B cell (primary cell): ENCODE data around the gene TEDDM1. TPM values are rescaled to one million over a fixed set of nuclear protein-coding genes. Genes with fewer than 3 reads are reported as not detected.

Source experiments
- ATAC-seq: fragments of 200-7000 bp; cut with Tn5 transposase; one replicate; pipeline ENCODE4 v1.10.0; 2021; ENCODE audit warnings: low read depth, mild to moderate bottlenecking, moderate number of reproducible peaks, moderate library complexity
- CTCF ChIA-PET: fragments of 350-600 bp; sonication (Branson Sonifier 250); formaldehyde crosslinking; loops from one replicate; lab custom pipeline; 2021; ENCODE audit warnings: antibody characterized with exemption, inconsistent platforms; lab: Charles Lee
- POLR2A ChIA-PET: fragments of 350-600 bp; sonication (Branson Sonifier 250); formaldehyde crosslinking; loops from one replicate; lab custom pipeline; 2021; ENCODE audit warnings: antibody characterized with exemption; lab: Charles Lee
- DNase-seq: peaks from one replicate; pipeline ENCODE4 v3.0.0; 2013
- H2AFZ ChIP-seq: 2 replicates; pipeline ENCODE4 v1.6.1; 2012; ENCODE audit warnings: mild to moderate bottlenecking, low read depth, low read length; ENCODE audit not compliant: insufficient read depth, poor library complexity, severe bottlenecking
- H3K27ac ChIP-seq, 2 donors: 1 replicate in 1 of 2; 2 replicates in 1 of 2; pipeline ENCODE4 v1.5.1; 2012 to 2013; ENCODE audit warnings: low read length in 2 of 2, mild to moderate bottlenecking in 2 of 2, moderate library complexity in 1 of 2
- H3K27me3 ChIP-seq, 4 experiments: fragments of 200-600 bp in 1 of 4; sonication (generic) in 1 of 4; replicated peaks in 1 of 4; 1 replicate in 2 of 4; 2 replicates in 2 of 4; pipeline versions ENCODE4 v1.6.1 to v1.7.0; 2013 to 2016; ENCODE audit warnings: low read length in 3 of 4, mild to moderate bottlenecking in 2 of 4, mixed read lengths in 1 of 4, moderate library complexity in 1 of 4; ENCODE audit not compliant: insufficient read depth in 4 of 4, control insufficient read depth in 3 of 4; ENCODE audit errors: control extremely low read depth in 1 of 4
- H3K36me3 ChIP-seq, 2 experiments: replicated peaks in 1 of 2; 1 replicate in 1 of 2; 2 replicates in 1 of 2; pipeline versions ENCODE4 v1.6.1 to v1.7.1; 2013; ENCODE audit warnings: low read length in 1 of 2; ENCODE audit not compliant: insufficient read depth in 2 of 2, control insufficient read depth in 1 of 2; ENCODE audit errors: control extremely low read depth in 1 of 2, extremely low read depth in 1 of 2
- H3K4me1 ChIP-seq, 2 donors: fragments of 200-600 bp in 1 of 2; sonication (generic) in 1 of 2; 1 replicate in 1 of 2; 2 replicates in 1 of 2; pipeline versions ENCODE4 v1.5.1 to v1.6.1; 2013 to 2017; ENCODE audit warnings: low read length in 2 of 2; ENCODE audit not compliant: control insufficient read depth in 2 of 2, insufficient read depth in 2 of 2
- H3K4me2 ChIP-seq: replicated peaks from 2 replicates; pipeline ENCODE3; 2012; ENCODE audit warnings: mild to moderate bottlenecking, low read depth, low read length; ENCODE audit not compliant: poor library complexity, severe bottlenecking
- H3K4me3 ChIP-seq, 5 experiments: fragments of 200-600 bp in 1 of 5; sonication (generic) in 1 of 5; 1 replicate in 3 of 5; 2 replicates in 2 of 5; pipeline versions ENCODE4 v1.5.1 to v1.7.0; 2011 to 2016; ENCODE audit warnings: low read length in 4 of 5, mild to moderate bottlenecking in 4 of 5, low read depth in 2 of 5, control low read depth in 1 of 5, moderate library complexity in 1 of 5; ENCODE audit not compliant: insufficient read depth in 1 of 5; ENCODE audit errors: control extremely low read depth in 1 of 5, extremely low read depth in 1 of 5
- H3K79me2 ChIP-seq: fragments of 200-600 bp; sonication (generic); one replicate; pipeline ENCODE4 v1.6.0; 2016; ENCODE audit warnings: low read length; ENCODE audit not compliant: control insufficient read depth, insufficient read depth
- H3K9ac ChIP-seq: fragments of 200-600 bp; sonication (generic); 2 replicates; pipeline ENCODE4 v1.6.1; 2017; ENCODE audit warnings: mild to moderate bottlenecking, low read length, moderate library complexity
- H3K9me3 ChIP-seq, 3 donors: one replicate each; pipeline versions ENCODE4 v1.6.1 to v1.7.1; 2013; ENCODE audit warnings: low read length in 2 of 3; ENCODE audit not compliant: control insufficient read depth in 2 of 3, insufficient read depth in 1 of 3; ENCODE audit errors: control extremely low read depth in 1 of 3
- H4K20me1 ChIP-seq: 2 replicates; pipeline ENCODE4 v1.6.0; 2012; ENCODE audit warnings: mild to moderate bottlenecking, low read length; ENCODE audit not compliant: insufficient read depth, control insufficient read depth, poor library complexity, severe bottlenecking
- H3K27ac Mint-ChIP-seq: one replicate; pipeline ENCODE4 v1.8.0; 2021; ENCODE audit warnings: mixed read lengths
- H3K27me3 Mint-ChIP-seq: one replicate; pipeline ENCODE4 v1.8.0; 2021; ENCODE audit warnings: mixed read lengths
- H3K4me1 Mint-ChIP-seq: one replicate; pipeline ENCODE4 v1.8.0; 2021; ENCODE audit warnings: mixed read lengths
- H3K4me3 Mint-ChIP-seq: one replicate; pipeline ENCODE4 v1.8.0; 2021; ENCODE audit warnings: mixed read lengths
- H3K9me3 Mint-ChIP-seq: one replicate; pipeline ENCODE4 v1.8.0; 2022; ENCODE audit warnings: mixed read lengths; ENCODE audit not compliant: insufficient read depth
- CTCF ChIP-seq: fragments of 200-600 bp; IDR thresholded peaks from one replicate; pipeline ENCODE4 v1.8.0; 2022; ENCODE audit warnings: antibody characterized with exemption, mild to moderate bottlenecking
- EZH2 ChIP-seq: IDR thresholded peaks from 2 replicates; pipeline ENCODE4 v1.6.1; 2012; ENCODE audit warnings: borderline replicate concordance, low read depth, mild to moderate bottlenecking, moderate library complexity, low read length; ENCODE audit not compliant: insufficient read depth, poor library complexity, severe bottlenecking
- WGBS: methylation state at CpG from one replicate; pipeline ENCODE4 v1.1.5; 2013; ENCODE audit warnings: missing lambda C conversion rate; ENCODE audit not compliant: insufficient coverage; 5-methylcytosine and 5-hydroxymethylcytosine counted together
- intact Hi-C: fragments of 100-400 bp; cut with micrococcal nuclease; formaldehyde crosslinking; loops from one replicate; pipeline ENCODE4 v1.10.0; 2022
- polyA plus RNA-seq: library from polyadenylated mRNA; depleted of rRNA; stranded (reverse); fragments of >200 nt; gene quantifications from 2 replicates; pipeline ENCODE4 v1.2.3, GENCODE V29; 2012
- total RNA-seq, 2 donors: library from RNA; stranded (reverse); fragments of 120-200 nt in 1 of 2; gene quantifications; 1 replicate in 1 of 2; 2 replicates in 1 of 2; pipeline versions ENCODE4 v1.2.3 to v1.2.4, GENCODE V29; 2013 to 2022

TEDDM1 gene
- total and polyA plus RNA-seq, 2 donors (not counting 1 experiment from before 2014, with no cell fraction given) = not detected

- Histone ChIP-seq H2AFZ (no peak overlapping the region), H3K27me3 (no peaks in the 10 kb centered on the region), H3K36me3 (no peaks in the 10 kb centered on the region), H3K4me3 (no peak overlapping the region), H3K4me2 (no peak overlapping the region), H3K9me3 (no peaks in the 10 kb centered on the region), H3K9ac (no peak overlapping the region), H3K27ac (no peak overlapping the region), H3K4me1 (no peaks in the 10 kb centered on the region), H3K79me2 (no peaks in the 10 kb centered on the region), H4K20me1 (no peaks in the 10 kb centered on the region)
- H3K9me3 Mint-ChIP-seq = no peaks in the 10 kb centered on the region
- CTCF ChIA-PET = no interaction called here
- H3K4me3 Mint-ChIP-seq = no peak overlapping the region
- H3K4me1 Mint-ChIP-seq = no peaks in the 10 kb centered on the region
- ATAC-seq = no peak
- TF ChIP-seq CTCF (no peak), EZH2 (no peak)
- intact Hi-C loops = no loop called here
- WGBS = no CpG with 5 or more reads among the region's 2 CpGs
- no peak overlapping the region for H3K27ac Mint-ChIP-seq
- peaks cover 13% of the 10 kb centered on the region for H3K27me3 Mint-ChIP-seq
- DNase-seq = no peak
- POLR2A ChIA-PET = no interaction called here
These were observed 49.6 kb downstream of the TEDDM1 start for GRCh38 chr1:182350839-182351238.

GRCh38 chr1:182348961-182349747, 51.3 kb downstream of the TEDDM1 start:
- Histone ChIP-seq H3K4me2 (no peak overlapping the region), H2AFZ (no peak overlapping the region), H4K20me1 (no peaks in the 10 kb centered on the region), H3K79me2 (no peaks in the 10 kb centered on the region), H3K27me3 (no peaks in the 10 kb centered on the region), H3K4me3 (no peak overlapping the region), H3K36me3 (no peaks in the 10 kb centered on the region), H3K4me1 (no peaks in the 10 kb centered on the region), H3K9me3 (no peaks in the 10 kb centered on the region), H3K27ac (no peak overlapping the region), H3K9ac (no peak overlapping the region)
- Mint-ChIP-seq H3K4me1 (no peaks in the 10 kb centered on the region), H3K27ac (no peak overlapping the region), H3K9me3 (no peaks in the 10 kb centered on the region), H3K27me3 (peaks cover 9% of the 10 kb centered on the region), H3K4me3 (no peak overlapping the region)
- ChIA-PET POLR2A (no interaction called here), CTCF (interaction anchor here (0.7 to 1.4 kb wide), 2 partner anchors 39 to 48 kb away, joined by 3 read pairs; no protein-coding TSS in a partner anchor)
- ATAC-seq = no peak
- TF ChIP-seq CTCF (no peak), EZH2 (no peak)
- intact Hi-C loops = no loop called here
- no peak for DNase-seq
- WGBS = 89% methylated on average over 3 of the region's 6 CpGs
